HepG2 (cell line): ENCODE results near the gene GABRP. TPM values are rescaled to one million over a fixed set of nuclear protein-coding genes. Genes with fewer than 3 reads are reported as not detected.

Experiments
- ATF4 ChIP-seq, 2 experiments: fragments of 450-650 bp in 1 of 2; sonication (generic) in 1 of 2; formaldehyde crosslinking; IDR thresholded peaks; 2 replicates each; pipeline versions ENCODE4 v1.5.0 to v1.8.0; 2020 to 2022; ENCODE audit warnings: mild to moderate bottlenecking in 1 of 2, missing genetic modification reagents in 1 of 2
- CEBPG ChIP-seq: IDR thresholded peaks from 2 replicates; pipeline ENCODE4 v1.6.1; 2016
- SRSF9 ChIP-seq: fragments of 200-400 bp; formaldehyde crosslinking; IDR thresholded peaks from 2 replicates; pipeline ENCODE4 v1.6.1; 2018; ENCODE audit warnings: borderline replicate concordance, mild to moderate bottlenecking, low read depth, low read length; ENCODE audit not compliant: insufficient read depth, poor library complexity, severe bottlenecking
- TFAP4 ChIP-seq: sonication (generic); IDR thresholded peaks from 2 replicates; pipeline ENCODE4 v1.6.1; 2016; ENCODE audit warnings: low read depth, borderline replicate concordance
- ZBTB40 ChIP-seq, 2 experiments: fragments of 450-650 bp in 1 of 2; sonication (generic) in 1 of 2; formaldehyde crosslinking in 1 of 2; IDR thresholded peaks; 2 replicates each; pipeline versions ENCODE4 v1.6.1 to v1.8.0; 2016 to 2022; ENCODE audit warnings: antibody characterized with exemption in 1 of 2, mild to moderate bottlenecking in 1 of 2, missing genetic modification reagents in 1 of 2
- ZIK1 ChIP-seq: sonication (generic); formaldehyde crosslinking; IDR thresholded peaks from 2 replicates; pipeline ENCODE4 v1.5.0; 2020; ENCODE audit warnings: mild to moderate bottlenecking, low read depth, missing genetic modification reagents, borderline replicate concordance
- polyA plus RNA-seq, 8 experiments: library from polyadenylated mRNA; depleted of rRNA in 3 of 8; stranded (reverse) in 7 of 8; unstranded in 1 of 8; fragments of >200 nt; fragmentation: Illumina TruSeq in 4 of 8; extraction: Trizol in 4 of 8; gene quantifications; 2 replicates each; pipeline versions ENCODE4 v1.2.1 to v1.2.3, GENCODE V29; 2011 to 2016; ENCODE audit warnings: low read depth in 4 of 8, missing spikeins in 1 of 8, mixed read lengths in 1 of 8; ENCODE audit not compliant: insufficient read depth in 1 of 8
- total RNA-seq, 5 experiments: library from RNA; depleted of rRNA; stranded (reverse); fragments of >200 nt; fragmentation: Illumina TruSeq; extraction: Trizol; gene quantifications; 2 replicates each; pipeline ENCODE4 v1.2.3, GENCODE V29; 2016; ENCODE audit warnings: low read depth in 1 of 5

The GABRP gene
- total and polyA plus RNA-seq, 2 of the 13 experiments (the other 11 are each of a cell fraction or from before 2014, with no cell fraction given), result not detected

GRCh38 chr5:170739446-170739845, 44.1 kb upstream of the GABRP start (continued):
- TF ChIP-seq ZBTB40 (IDR thresholded peaks at IDR 0.05), result no peak
- no peak for TF ChIP-seq ZBTB40 (CRISPR knock-in tag; IDR thresholded peaks at IDR 0.05)
- no peak for TF ChIP-seq ATF4 (CRISPR knock-in tag; IDR thresholded peaks at IDR 0.05)
- no peak for TF ChIP-seq SRSF9
- TF ChIP-seq ZIK1 (CRISPR knock-in tag), result no peak
- TF ChIP-seq TFAP4, result no peak
- no peak for TF ChIP-seq CEBPG
